CD4-positive, alpha-beta T cell treated with Interleukin-21 for 1 hour (primary cell): ENCODE measurements around the gene EXOSC2.
"Not testable (repeated sequence)": the region's sequence is repeated elsewhere in the genome, so short reads cannot be mapped to it uniquely, and the experiment has no call there.

Experiments used
- DNase-seq: peaks from one replicate; pipeline ENCODE4 v3.0.0-alpha.2; 2020

EXOSC2 gene

GRCh38 chr9:130668196-130668595 is 25.4 kb upstream of the EXOSC2 start:
- DNase-seq: no peak

GRCh38 chr9:130668659-130669058 is 24.9 kb upstream of the EXOSC2 start:
- DNase-seq: no peak

DNA sequence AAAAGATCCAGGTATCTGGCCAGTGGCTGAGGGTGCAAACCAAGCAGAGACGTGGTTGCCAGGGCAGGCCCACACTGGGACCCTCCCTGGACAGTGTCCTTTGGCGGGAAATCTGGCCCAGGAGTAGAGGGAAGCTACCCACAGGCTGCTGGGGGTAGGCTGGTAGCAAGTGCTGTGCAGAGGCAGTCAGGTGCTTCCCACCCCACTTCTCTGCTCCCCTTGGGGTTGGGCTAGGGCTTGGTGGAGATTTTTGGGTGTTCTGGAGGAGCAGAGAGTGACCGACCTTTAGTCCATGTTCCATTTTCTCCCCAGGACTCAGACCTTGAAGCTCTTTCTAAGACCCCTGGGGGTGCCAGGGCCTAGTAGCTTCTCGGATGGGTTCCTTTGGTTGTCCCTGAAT is 23.6 kb upstream of the EXOSC2 start:
- DNase-seq: no peak

- no peak for DNase-seq
Observed at GRCh38 chr9:130670644-130671043, 22.9 kb upstream of the EXOSC2 start.

DNA sequence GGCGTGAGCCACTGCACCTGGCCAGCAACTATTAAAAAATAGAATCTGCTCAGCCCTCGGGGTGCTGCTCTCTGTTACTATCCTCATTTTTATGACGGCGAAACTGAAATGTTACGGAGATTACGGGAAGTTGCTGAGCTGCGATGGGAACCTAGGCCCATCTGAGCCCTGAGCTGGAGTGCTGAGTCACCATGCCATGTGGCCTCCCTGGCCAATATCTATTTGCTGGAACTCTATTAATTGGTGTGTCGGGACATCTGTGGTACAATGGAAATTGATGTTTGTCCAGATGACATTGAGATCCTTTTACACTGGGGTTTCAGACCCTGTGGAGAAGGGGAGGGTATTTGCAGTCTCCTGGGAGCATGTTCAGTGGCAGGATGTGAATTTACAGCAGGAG is 21.1 kb upstream of the EXOSC2 start:
- DNase-seq: no peak

DNA sequence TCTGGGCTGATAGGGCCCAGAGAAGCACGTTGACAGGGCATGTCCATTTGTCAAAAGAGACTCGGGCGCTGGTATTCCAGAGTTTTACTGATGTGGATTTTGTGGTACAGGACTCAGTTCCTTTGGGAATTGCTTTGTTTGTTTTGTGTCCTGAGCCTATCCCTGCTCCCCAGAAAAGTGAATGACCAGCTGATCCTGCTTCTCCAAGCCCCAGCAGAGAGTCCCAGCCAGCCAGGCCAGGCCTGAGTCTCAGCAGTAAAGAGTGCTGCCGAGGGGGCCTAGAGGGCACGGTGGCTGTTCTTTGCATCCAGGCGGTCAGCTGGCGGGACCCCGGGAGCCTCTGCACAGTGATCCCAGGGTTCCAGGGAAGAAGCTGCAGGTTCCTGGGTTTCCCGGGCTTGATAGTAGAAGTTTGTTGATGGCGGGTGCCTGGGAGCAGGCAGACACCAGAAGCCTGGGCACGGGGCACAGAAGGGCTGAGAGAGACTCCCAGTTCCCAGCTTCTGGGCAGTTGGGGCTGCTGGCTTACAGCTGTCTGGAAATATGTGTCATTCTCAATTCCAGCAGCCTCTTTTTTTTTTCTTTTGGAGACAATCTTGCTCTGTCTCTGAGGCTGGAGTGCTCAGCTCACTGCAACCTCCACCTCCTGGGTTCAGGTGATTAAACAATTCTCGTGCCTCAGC is 20.5 kb upstream of the EXOSC2 start:
- DNase-seq: no peak

DNA sequence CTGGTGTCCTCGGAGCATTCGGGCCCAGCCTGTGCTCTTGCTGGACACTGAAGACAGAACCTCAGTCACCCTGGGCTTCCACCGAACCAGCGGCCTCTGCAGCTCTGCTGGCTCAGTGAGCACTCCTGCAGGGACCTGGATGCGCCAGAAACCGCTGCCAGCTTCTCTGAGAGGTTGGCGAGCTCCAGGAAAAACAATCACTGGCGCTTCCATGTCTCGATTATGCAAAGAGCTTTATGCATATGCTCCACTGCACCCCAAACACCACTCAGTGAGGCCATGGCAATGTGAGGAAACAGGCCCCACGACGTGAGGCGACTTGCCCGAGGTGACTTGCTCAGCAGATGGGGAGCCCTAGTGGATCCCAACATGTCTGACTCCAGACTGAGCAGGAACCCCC is 18.2 kb upstream of the EXOSC2 start:
- DNase-seq: no peak

GRCh38 chr9:130677252-130677651 is 16.3 kb upstream of the EXOSC2 start:
- DNase-seq: no peak

DNA sequence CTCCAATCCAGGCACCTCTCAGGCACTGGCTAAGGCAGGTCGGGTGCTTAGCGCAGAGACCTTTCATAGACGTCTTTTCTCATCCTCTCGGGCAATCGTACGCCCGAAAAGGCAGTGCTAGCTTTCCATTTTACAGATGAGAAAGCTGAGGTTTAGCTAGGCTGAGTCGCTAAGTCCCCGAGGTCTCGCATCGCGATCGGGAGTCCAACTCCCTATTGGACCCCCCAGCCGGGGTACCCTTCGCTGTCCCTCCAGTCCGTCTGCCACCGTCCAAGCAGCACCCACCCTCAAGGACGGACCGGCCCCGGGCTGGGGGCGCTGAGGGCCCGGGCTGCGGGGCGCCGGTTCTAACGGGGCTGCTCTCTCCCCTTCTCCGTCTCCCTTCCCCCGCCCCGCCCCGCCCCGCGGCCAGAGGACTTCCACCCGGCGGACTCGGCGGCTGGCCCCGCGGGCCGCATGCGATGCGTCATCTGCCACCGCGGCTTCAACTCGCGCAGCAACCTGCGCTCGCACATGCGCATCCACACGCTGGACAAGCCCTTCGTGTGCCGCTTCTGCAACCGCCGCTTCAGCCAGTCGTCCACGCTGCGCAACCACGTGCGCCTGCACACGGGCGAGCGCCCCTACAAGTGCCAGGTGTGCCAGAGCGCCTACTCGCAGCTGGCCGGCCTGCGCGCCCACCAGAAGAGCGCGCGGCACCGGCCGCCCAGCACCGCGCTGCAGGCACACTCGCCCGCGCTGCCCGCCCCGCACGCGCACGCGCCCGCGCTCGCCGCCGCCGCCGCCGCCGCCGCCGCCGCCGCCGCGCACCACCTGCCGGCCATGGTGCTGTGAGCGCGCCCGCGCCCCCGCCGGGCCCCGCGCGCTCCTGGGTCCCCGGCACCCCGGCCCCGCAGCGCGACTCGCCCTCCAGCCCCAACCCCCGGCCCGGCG is 12.5 kb upstream of the EXOSC2 start:
- DNase-seq: peak; percentile 56

- DNase-seq: peak; percentile 12
Observed at GRCh38 chr9:130681769-130682420, 11.7 kb upstream of the EXOSC2 start.

GRCh38 chr9:130682421-130683121 is 11.0 kb upstream of the EXOSC2 start:
- DNase-seq: peak; percentile 56

GRCh38 chr9:130685104-130685503 is 8.5 kb upstream of the EXOSC2 start:
- no peak for DNase-seq

- not testable (repeated sequence) for DNase-seq
Observed at GRCh38 chr9:130685945-130686344, 7.6 kb upstream of the EXOSC2 start.

DNA sequence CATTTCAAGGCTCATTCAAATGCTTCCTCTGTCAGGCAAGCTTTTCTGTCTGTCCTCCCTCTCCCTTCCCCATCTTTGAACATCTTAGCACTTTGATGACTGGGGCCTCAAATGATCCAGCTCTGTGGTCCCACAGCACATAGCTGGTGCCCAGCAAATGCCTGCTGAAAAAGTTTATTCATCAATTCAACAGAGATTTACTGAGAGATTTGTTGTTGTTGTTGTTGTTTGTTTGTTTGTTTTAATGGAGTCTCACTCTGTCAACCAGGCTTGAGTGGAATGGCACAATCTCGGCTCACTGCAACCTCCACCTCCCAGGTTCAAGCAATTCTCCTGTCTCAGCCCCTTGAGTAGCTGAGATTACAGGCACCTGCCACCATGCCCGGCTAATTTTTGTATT is 6.0 kb upstream of the EXOSC2 start:
- DNase-seq: no peak

DNA sequence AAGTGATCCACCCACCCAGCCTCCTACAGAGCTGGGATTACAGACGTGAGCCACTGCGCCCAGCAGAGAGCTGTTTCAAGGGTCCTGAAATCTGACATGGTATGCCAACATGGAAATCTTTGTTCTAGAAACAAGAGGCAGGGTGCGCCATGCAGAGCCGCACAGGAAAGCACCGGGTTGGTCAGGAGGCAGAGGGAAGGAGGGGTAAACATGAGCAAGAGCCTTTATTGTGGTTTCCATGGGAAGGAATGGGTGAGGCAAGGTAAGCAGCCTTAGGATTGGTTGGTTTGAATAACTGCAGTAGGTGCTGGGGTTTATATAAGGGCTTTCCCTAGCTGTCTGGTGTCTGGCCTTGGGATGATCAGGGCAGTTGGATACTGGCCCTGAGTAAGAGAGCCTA is 5.5 kb upstream of the EXOSC2 start:
- DNase-seq: peak; percentile 45

- DNase-seq: no peak
Observed at GRCh38 chr9:130689572-130689936, 4.0 kb upstream of the EXOSC2 start.

- DNase-seq: no peak
Observed at GRCh38 chr9:130689937-130690700, 3.5 kb upstream of the EXOSC2 start.

- no peak for DNase-seq
Observed at GRCh38 chr9:130692321-130692720, 1.3 kb upstream of the EXOSC2 start.

DNA sequence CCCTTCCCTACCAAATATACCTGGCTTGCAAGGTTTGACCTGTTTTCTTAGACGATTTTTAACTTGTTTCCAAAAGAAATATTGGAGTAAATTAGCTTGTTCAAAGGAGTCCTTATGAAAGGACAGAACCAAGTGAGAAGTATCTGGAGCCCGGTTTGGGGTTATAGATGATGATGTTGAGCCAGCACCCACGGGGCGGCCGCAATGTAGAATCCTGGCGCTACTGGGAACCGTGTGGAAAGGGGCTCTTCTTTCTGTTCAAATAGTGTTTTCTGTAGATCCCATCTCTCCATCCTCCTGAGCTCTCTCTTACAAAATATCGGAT is 517 bp upstream of the EXOSC2 start:
- DNase-seq: no peak

- DNase-seq: no peak
Observed at GRCh38 chr9:130694205-130694604, 625 bp downstream of the EXOSC2 start.

GRCh38 chr9:130696139-130696650 is 2.6 kb downstream of the EXOSC2 start:
- no peak for DNase-seq

DNA sequence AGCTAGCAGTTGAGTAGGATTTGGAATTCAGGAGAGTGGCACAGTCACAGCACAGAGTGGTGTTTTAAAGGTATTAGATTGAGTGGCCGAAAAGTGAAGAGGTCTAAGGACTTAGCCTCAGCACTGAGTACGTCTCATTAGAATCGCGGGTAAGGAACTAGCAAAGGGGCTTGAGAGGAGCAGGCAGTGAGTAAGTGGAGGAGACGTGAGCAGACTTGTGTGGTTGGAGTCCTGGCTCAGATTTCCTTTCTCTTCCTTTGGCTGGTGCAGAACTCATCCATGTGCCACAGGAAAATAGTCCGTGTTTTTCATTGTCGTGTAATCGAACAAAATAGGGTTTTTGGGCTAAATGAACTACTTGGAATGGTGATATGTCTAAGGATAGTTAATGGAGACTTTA is 3.4 kb downstream of the EXOSC2 start:
- no peak for DNase-seq
